ENCODE results near the gene FBXO24. TPM values are rescaled to one million over a fixed set of nuclear protein-coding genes. Genes with fewer than 3 reads are reported as not detected.

Gene FBXO24
- polyA plus RNA-seq, 1 experiment = 0.40 TPM

- no peak for TF ChIP-seq CTCF (IDR thresholded peaks at IDR 0.05; ENCODE audit: insufficient read depth, low read depth, low read length)
- Histone ChIP-seq H3K36me3 (ENCODE audit: control insufficient read depth, insufficient read depth, low read length) (no peaks in the 10 kb centered on the region), H3K27me3 (ENCODE audit: control insufficient read depth, insufficient read depth, low read length) (no peaks in the 10 kb centered on the region), H3K4me3 (ENCODE audit: low read depth, low read length) (no peak overlapping the region)
- POLR2A ChIA-PET = no interaction called here
- CTCF ChIA-PET = interaction anchor here (1.0 to 2.6 kb wide), 2 partner anchors 12 to 70 kb away, joined by 3 to 12 read pairs; no protein-coding TSS in a partner anchor
- no peak for DNase-seq (ENCODE audit: low read depth)
Observed at GRCh38 chr7:100552532-100552931, 33.6 kb upstream of the FBXO24 start.

GRCh38 chr7:100553032-100553431 lies 33.1 kb upstream of the FBXO24 start:
- Histone ChIP-seq H3K4me3 (ENCODE audit: low read depth, low read length) (no peak overlapping the region), H3K27me3 (ENCODE audit: control insufficient read depth, insufficient read depth, low read length) (no peaks in the 10 kb centered on the region), H3K36me3 (ENCODE audit: control insufficient read depth, insufficient read depth, low read length) (no peaks in the 10 kb centered on the region)
- ChIA-PET CTCF (interaction anchor here (1.0 to 4.1 kb wide), 3 partner anchors 11 to 84 kb away, joined by 3 to 29 read pairs (median 12); no protein-coding TSS in a partner anchor), POLR2A (no interaction called here)
- TF ChIP-seq CTCF (IDR thresholded peaks at IDR 0.05; ENCODE audit: insufficient read depth, low read depth, low read length) = no peak
- no peak for DNase-seq (ENCODE audit: low read depth)

- ChIA-PET CTCF (interaction anchor here (1.0 to 15.0 kb wide), 6 partner anchors 8 to 135 kb away, joined by 5 to 162 read pairs (median 14); partner anchors contain the start of gene GIGYF1), POLR2A (no interaction called here)
- Histone ChIP-seq H3K36me3 (ENCODE audit: control insufficient read depth, insufficient read depth, low read length) (no peaks in the 10 kb centered on the region), H3K27me3 (ENCODE audit: control insufficient read depth, insufficient read depth, low read length) (no peaks in the 10 kb centered on the region), H3K4me3 (ENCODE audit: low read depth, low read length) (no peak overlapping the region)
- TF ChIP-seq CTCF (IDR thresholded peaks at IDR 0.05; ENCODE audit: insufficient read depth, low read depth, low read length) = no peak
- DNase-seq (ENCODE audit: low read depth) = no peak
Observed at GRCh38 chr7:100555701-100556100, 30.4 kb upstream of the FBXO24 start.

GRCh38 chr7:100556541-100556940 lies 29.6 kb upstream of the FBXO24 start:
- no peak overlapping the region for H3K4me3 ChIP-seq (ENCODE audit: low read depth, low read length)
- POLR2A ChIA-PET = no interaction called here
- no peaks in the 10 kb centered on the region for H3K36me3 ChIP-seq (ENCODE audit: control insufficient read depth, insufficient read depth, low read length)
- no peak for DNase-seq (ENCODE audit: low read depth)
- no peaks in the 10 kb centered on the region for H3K27me3 ChIP-seq (ENCODE audit: control insufficient read depth, insufficient read depth, low read length)
- CTCF ChIA-PET = interaction anchor here (0.9 to 15.0 kb wide), 6 partner anchors 8 to 134 kb away, joined by 4 to 162 read pairs (median 14); partner anchors contain the start of gene GIGYF1
- no peak for TF ChIP-seq CTCF (IDR thresholded peaks at IDR 0.05; ENCODE audit: insufficient read depth, low read depth, low read length)

GRCh38 chr7:100559127-100559526 lies 27.0 kb upstream of the FBXO24 start:
- H3K27me3 ChIP-seq (ENCODE audit: control insufficient read depth, insufficient read depth, low read length) = no peaks in the 10 kb centered on the region
- POLR2A ChIA-PET = interaction anchor here (0.7 kb wide), 1 partner anchor 88 kb away, joined by 16 read pairs; no protein-coding TSS in a partner anchor
- H3K36me3 ChIP-seq (ENCODE audit: control insufficient read depth, insufficient read depth, low read length) = no peaks in the 10 kb centered on the region
- no peak overlapping the region for H3K4me3 ChIP-seq (ENCODE audit: low read depth, low read length)
- no peak for DNase-seq (ENCODE audit: low read depth)
- no peak for TF ChIP-seq CTCF (IDR thresholded peaks at IDR 0.05; ENCODE audit: insufficient read depth, low read depth, low read length)
- CTCF ChIA-PET = interaction anchor here (0.6 to 15.0 kb wide), 29 partner anchors 10 to 293 kb away, joined by 3 to 162 read pairs (median 8); partner anchors contain the start of genes FBXO24, GIGYF1, LRCH4 and NYAP1

Measured in BJ (cell line).